C4-2B (cell line): ENCODE data around the gene CLEC7A.

Experiments
- H3K27ac ChIP-seq: fragments of 450-650 bp; 2 replicates; pipeline ENCODE4 v1.5.1; 2017
- CTCF ChIP-seq: fragments of 450-650 bp; conservative IDR thresholded peaks from 2 replicates; pipeline ENCODE4 v1.5.1; 2017; ENCODE audit warnings: mild to moderate bottlenecking
- ZFX ChIP-seq: fragments of 450-650 bp; IDR thresholded peaks from 2 replicates; pipeline ENCODE4 v1.6.1; 2017

Gene CLEC7A

GRCh38 chr12:10170216-10170615 lies 40.2 kb upstream of the CLEC7A start:
- H3K27ac ChIP-seq, result no peak overlapping the region
- TF ChIP-seq CTCF, result no peak
- TF ChIP-seq ZFX, result no peak

GRCh38 chr12:10169104-10169503 lies 39.1 kb upstream of the CLEC7A start:
- H3K27ac ChIP-seq, result no peak overlapping the region
- no peak for TF ChIP-seq ZFX
- no peak for TF ChIP-seq CTCF

- no peak overlapping the region for H3K27ac ChIP-seq
- TF ChIP-seq ZFX, result no peak
Measured at GRCh38 chr12:10167599-10167998, 37.6 kb upstream of the CLEC7A start.

- no peak for TF ChIP-seq CTCF
- TF ChIP-seq ZFX, result no peak
Measured at GRCh38 chr12:10165421-10165820, 35.4 kb upstream of the CLEC7A start.

GRCh38 chr12:10163084-10163483 lies 33.1 kb upstream of the CLEC7A start:
- H3K27ac ChIP-seq, result no peak overlapping the region
- TF ChIP-seq ZFX (no peak), CTCF (no peak)

More at GRCh38 chr12:10165421-10165820, 35.4 kb upstream of the CLEC7A start:
- no peak overlapping the region for H3K27ac ChIP-seq

GRCh38 chr12:10160617-10161385 lies 30.8 kb upstream of the CLEC7A start:
- TF ChIP-seq ZFX (no peak), CTCF (no peak)
- H3K27ac ChIP-seq, result no peak overlapping the region

- TF ChIP-seq CTCF (no peak), ZFX (no peak)
- no peak overlapping the region for H3K27ac ChIP-seq
Measured at GRCh38 chr12:10159280-10159679, 29.3 kb upstream of the CLEC7A start.

GRCh38 chr12:10158406-10158805 lies 28.4 kb upstream of the CLEC7A start:
- TF ChIP-seq CTCF, result no peak; the same call in none of the 2 replicates
- TF ChIP-seq ZFX, result no peak
- no peak overlapping the region for H3K27ac ChIP-seq
